Panc1 (cell line): ENCODE results near the gene GSTM1. TPM values are rescaled to one million over a fixed set of nuclear protein-coding genes. Genes with fewer than 3 reads are reported as not detected.
A peak's percentile ranks its signal among the peaks of the same experiment; 100 is the strongest.

ENCODE experiments used
- ATAC-seq: fragments of 200-7000 bp; cut with Tn5 transposase; 2 replicates; pipeline ENCODE4 v1.9.1; 2020; ENCODE audit warnings: mild to moderate bottlenecking, moderate library complexity
- BruUV-seq: library from RNA; stranded (reverse); fragments of 400-500 nt; replicated peaks from 2 replicates; lab custom pipeline; 2021; lab: Mats Ljungman, UMichigan
- CTCF ChIA-PET: fragments of 300-600 bp; sonication (Branson Sonifier 250); formaldehyde crosslinking; loops from one replicate; lab custom pipeline; 2022; ENCODE audit warnings: antibody characterized with exemption; lab: Charles Lee
- POLR2A ChIA-PET: fragments of 300-600 bp; sonication (Branson Sonifier 250); formaldehyde crosslinking; loops from one replicate; lab custom pipeline; 2022; ENCODE audit warnings: antibody characterized with exemption; lab: Charles Lee
- DNase-seq: peaks from one replicate; pipeline ENCODE4 v3.0.0-alpha.2; 2010; ENCODE audit warnings: low read depth, low spot score
- H3K27ac ChIP-seq: 2 replicates; pipeline ENCODE4 v1.5.1; 2011; ENCODE audit warnings: mild to moderate bottlenecking, low read length, inconsistent platforms
- H3K27me3 ChIP-seq: fragments of 200-500 bp; sonication (Bioruptor generic); 2 replicates; pipeline ENCODE4 v1.6.0; 2014; ENCODE audit warnings: low read length, inconsistent platforms; ENCODE audit not compliant: control insufficient read depth, insufficient read depth
- H3K36me3 ChIP-seq: fragments of 200-500 bp; sonication (Bioruptor generic); 2 replicates; pipeline ENCODE4 v1.5.1; 2014; ENCODE audit warnings: inconsistent platforms, mild to moderate bottlenecking, low read length, moderate library complexity; ENCODE audit not compliant: control insufficient read depth, insufficient read depth
- H3K4me1 ChIP-seq: 2 replicates; pipeline ENCODE4 v1.5.1; 2011; ENCODE audit warnings: inconsistent platforms, mild to moderate bottlenecking, low read length, moderate library complexity; ENCODE audit not compliant: control insufficient read depth, insufficient read depth
- H3K4me3 ChIP-seq, 2 experiments: 2 replicates each; pipeline ENCODE4 v1.5.1; 2011 to 2012; ENCODE audit warnings: low read depth in 2 of 2, low read length in 2 of 2, mild to moderate bottlenecking in 2 of 2, inconsistent platforms in 1 of 2, moderate library complexity in 1 of 2
- H3K9me3 ChIP-seq: fragments of 200-500 bp; sonication (Bioruptor generic); 2 replicates; pipeline ENCODE4 v1.5.1; 2014; ENCODE audit warnings: low read depth, mild to moderate bottlenecking, inconsistent platforms, low read length, moderate library complexity; ENCODE audit not compliant: control insufficient read depth, insufficient read depth
- CTCF ChIP-seq: fragments of 450-650 bp; IDR thresholded peaks from 2 replicates; pipeline ENCODE4 v1.5.1; 2017; ENCODE audit warnings: mild to moderate bottlenecking
- POLR2AphosphoS5 ChIP-seq: IDR thresholded peaks from 2 replicates; pipeline ENCODE4 v1.6.1; 2012; ENCODE audit warnings: mild to moderate bottlenecking, low read depth, low read length, moderate library complexity
- REST ChIP-seq, 2 experiments: IDR thresholded peaks; 2 replicates each; pipeline ENCODE4 v1.6.1; 2011 to 2012; ENCODE audit warnings: low read depth in 2 of 2, control low read depth in 1 of 2, low read length in 1 of 2, mild to moderate bottlenecking in 1 of 2, moderate library complexity in 1 of 2; ENCODE audit not compliant: insufficient read depth in 1 of 2
- SIN3A ChIP-seq: IDR thresholded peaks from 2 replicates; pipeline ENCODE4 v1.6.1; 2012; ENCODE audit warnings: low read depth, mild to moderate bottlenecking, low read length, moderate library complexity, borderline replicate concordance; ENCODE audit not compliant: insufficient read depth
- TCF7L2 ChIP-seq: IDR thresholded peaks from 2 replicates; pipeline ENCODE4 v1.6.1; 2011; ENCODE audit warnings: mild to moderate bottlenecking, low read depth, low read length, inconsistent platforms
- in situ Hi-C: cut with HindIII; loops from 2 replicates; pipeline ENCODE4 v1.10.0; 2016; ENCODE audit warnings: low sequenced_read_pairs, low pct_unique_long_range_greater_than_20kb
- intact Hi-C: fragments of 100-400 bp; cut with micrococcal nuclease; formaldehyde crosslinking; loops from one replicate; pipeline ENCODE4 v1.10.0; 2022; ENCODE audit not compliant: unreplicated experiment
- total RNA-seq: library from RNA; stranded (reverse); gene quantifications from one replicate; pipeline ENCODE4 v1.2.1, GENCODE V29; 2021; ENCODE audit not compliant: unreplicated experiment

GSTM1 gene
- total RNA-seq, 1 experiment from 2014 or later: not detected

- Histone ChIP-seq H3K4me1 (peaks cover 8% of the 10 kb centered on the region; the same call in 1 of the 2 replicates), H3K27ac (peak overlapping the region; percentile 39; the same call in 1 of the 2 replicates), H3K27me3 (no peaks in the 10 kb centered on the region), H3K4me3 (no peak overlapping the region), H3K9me3 (no peaks in the 10 kb centered on the region), H3K36me3 (no peaks in the 10 kb centered on the region)
- CTCF ChIA-PET: interaction anchor here (0.7 to 1.9 kb wide), 3 partner anchors 15 to 340 kb away, joined by 3 to 7 read pairs (median 4); partner anchors contain the start of gene AHCYL1
- no peak for TF ChIP-seq CTCF
- no peak for TF ChIP-seq POLR2AphosphoS5
- TF ChIP-seq TCF7L2: no peak
- no peak for TF ChIP-seq SIN3A
- TF ChIP-seq REST (IDR thresholded peaks at IDR 0.05; ENCODE audit: insufficient read depth in 1 of 2, low read depth in 2 of 2, low read length in 1 of 2): no peak
- POLR2A ChIA-PET: no interaction called here
- BruUV-seq: no TSS peak
- DNase-seq (no peak), ATAC-seq (no peak)
- in situ Hi-C loops: no loop called here
- intact Hi-C loops: loop anchor here (5.0 kb wide), 1 partner anchor 338 kb away; the partner anchor contains the start of gene AHCYL1
Measured at GRCh38 chr1:109644670-109645069, 42.9 kb upstream of the GSTM1 start.

GRCh38 chr1:109649491-109649914, 38.1 kb upstream of the GSTM1 start:
- no peak for ATAC-seq
- Histone ChIP-seq H3K4me1 (peaks cover 5% of the 10 kb centered on the region; the same call in 1 of the 2 replicates), H3K27me3 (no peaks in the 10 kb centered on the region), H3K36me3 (no peaks in the 10 kb centered on the region), H3K4me3 (0 out of 4 replicates have a peak overlapping the region, but pooled peaks of 1 of the 2 experiments have one; percentile 8), H3K27ac (no peak overlapping the region), H3K9me3 (no peaks in the 10 kb centered on the region)
- CTCF ChIA-PET: interaction anchor here (0.6 to 1.4 kb wide), 2 partner anchors 40 to 104 kb away, joined by 3 read pairs; no protein-coding TSS in a partner anchor
- no TSS peak for BruUV-seq
- TF ChIP-seq TCF7L2: no peak
- TF ChIP-seq SIN3A: no peak
- no peak for TF ChIP-seq REST (IDR thresholded peaks at IDR 0.05; ENCODE audit: insufficient read depth in 1 of 2, low read depth in 2 of 2, low read length in 1 of 2)
- no peak for TF ChIP-seq POLR2AphosphoS5
- TF ChIP-seq CTCF: peak; percentile 43
- intact Hi-C loops (no loop called here), in situ Hi-C loops (no loop called here)
- POLR2A ChIA-PET: no interaction called here
- DNase-seq: no peak
